Right atrium auricular region (tissue), 2 donors: ENCODE results near the gene DERL3. TPM values are rescaled to one million over a fixed set of nuclear protein-coding genes. Genes with fewer than 3 reads are reported as not detected.

Experiments used
- DNase-seq: peaks from one replicate; pipeline ENCODE4 v3.0.0-alpha.2; 2019; ENCODE audit warnings: low spot score
- H3K27ac ChIP-seq, 2 donors: fragments of 200-600 bp; sonication (generic); 1 replicate in 1 of 2; 2 replicates in 1 of 2; pipeline ENCODE4 v1.5.1; 2016 to 2019
- H3K27me3 ChIP-seq, 2 donors: fragments of 200-600 bp; sonication (generic); one replicate each; pipeline versions ENCODE4 v1.5.1 to v1.6.0; 2017 to 2019
- H3K36me3 ChIP-seq: fragments of 200-600 bp; sonication (generic); one replicate; pipeline ENCODE4 v1.5.1; 2016
- H3K4me1 ChIP-seq, 2 donors: fragments of 200-600 bp; sonication (generic); one replicate each; pipeline versions ENCODE4 v1.5.1 to v1.6.0; 2017 to 2019
- H3K4me3 ChIP-seq, 2 donors: fragments of 200-600 bp; sonication (generic); 1 replicate in 1 of 2; 2 replicates in 1 of 2; pipeline ENCODE4 v1.5.1; 2017 to 2019; ENCODE audit warnings: mild to moderate bottlenecking in 1 of 2, moderate library complexity in 1 of 2
- H3K9me3 ChIP-seq, 2 donors: fragments of 200-600 bp; sonication (generic); one replicate each; pipeline ENCODE4 v1.5.1; 2019
- total RNA-seq, 2 donors: library from RNA; depleted of rRNA; stranded (reverse); fragments of >200 nt; gene quantifications; one replicate each; pipeline ENCODE4 v1.1.0, GENCODE V29; 2016
- TF ChIP-seq, protein P1 (sequence below), 2 donors: fragments of 200-600 bp; sonication (generic); IDR thresholded peaks; one replicate each; pipeline ENCODE4 v1.5.1; 2019; ENCODE audit warnings: antibody characterized with exemption in 2 of 2

Gene DERL3
- total RNA-seq, 2 donors from 2014 or later: 4.0 to 10.6 TPM

DNA sequence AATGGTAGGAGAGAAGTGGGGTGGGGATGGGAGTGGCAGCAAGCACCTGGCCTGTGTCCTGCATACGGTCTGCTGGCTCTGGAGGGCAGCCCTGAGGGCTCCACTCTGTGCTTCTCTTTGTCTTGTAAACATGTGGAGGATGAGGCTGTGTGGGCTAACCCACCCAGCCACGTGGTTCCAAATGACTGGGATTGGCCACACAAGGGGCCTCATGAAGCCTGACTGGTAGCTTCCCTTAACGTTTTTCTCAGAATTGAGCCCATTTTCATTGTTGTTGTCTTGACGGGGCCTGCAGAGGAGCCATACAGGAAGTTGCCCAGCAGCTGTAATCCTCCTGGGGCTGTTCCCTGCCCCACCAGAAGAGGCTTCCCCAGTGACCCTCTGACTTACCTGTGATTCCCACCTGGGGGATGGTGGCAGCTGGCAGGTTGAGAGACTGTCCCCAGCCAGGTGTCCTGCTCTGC lies 18.0 kb downstream of the DERL3 start:
- H3K27ac ChIP-seq: peak overlapping the region; percentile 81 to 90
- H3K4me1 ChIP-seq: peaks cover 0 to 56% of the 10 kb centered on the region in 2 donors
- TF ChIP-seq, protein P1, sequence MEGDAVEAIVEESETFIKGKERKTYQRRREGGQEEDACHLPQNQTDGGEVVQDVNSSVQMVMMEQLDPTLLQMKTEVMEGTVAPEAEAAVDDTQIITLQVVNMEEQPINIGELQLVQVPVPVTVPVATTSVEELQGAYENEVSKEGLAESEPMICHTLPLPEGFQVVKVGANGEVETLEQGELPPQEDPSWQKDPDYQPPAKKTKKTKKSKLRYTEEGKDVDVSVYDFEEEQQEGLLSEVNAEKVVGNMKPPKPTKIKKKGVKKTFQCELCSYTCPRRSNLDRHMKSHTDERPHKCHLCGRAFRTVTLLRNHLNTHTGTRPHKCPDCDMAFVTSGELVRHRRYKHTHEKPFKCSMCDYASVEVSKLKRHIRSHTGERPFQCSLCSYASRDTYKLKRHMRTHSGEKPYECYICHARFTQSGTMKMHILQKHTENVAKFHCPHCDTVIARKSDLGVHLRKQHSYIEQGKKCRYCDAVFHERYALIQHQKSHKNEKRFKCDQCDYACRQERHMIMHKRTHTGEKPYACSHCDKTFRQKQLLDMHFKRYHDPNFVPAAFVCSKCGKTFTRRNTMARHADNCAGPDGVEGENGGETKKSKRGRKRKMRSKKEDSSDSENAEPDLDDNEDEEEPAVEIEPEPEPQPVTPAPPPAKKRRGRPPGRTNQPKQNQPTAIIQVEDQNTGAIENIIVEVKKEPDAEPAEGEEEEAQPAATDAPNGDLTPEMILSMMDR (IDR thresholded peaks at IDR 0.05): no peak
- no peak overlapping the region for H3K4me3 ChIP-seq
- H3K36me3 ChIP-seq: peaks cover 88% of the 10 kb centered on the region
- no peak for DNase-seq
- no peaks in the 10 kb centered on the region for H3K9me3 ChIP-seq
- no peaks in the 10 kb centered on the region for H3K27me3 ChIP-seq

DNA sequence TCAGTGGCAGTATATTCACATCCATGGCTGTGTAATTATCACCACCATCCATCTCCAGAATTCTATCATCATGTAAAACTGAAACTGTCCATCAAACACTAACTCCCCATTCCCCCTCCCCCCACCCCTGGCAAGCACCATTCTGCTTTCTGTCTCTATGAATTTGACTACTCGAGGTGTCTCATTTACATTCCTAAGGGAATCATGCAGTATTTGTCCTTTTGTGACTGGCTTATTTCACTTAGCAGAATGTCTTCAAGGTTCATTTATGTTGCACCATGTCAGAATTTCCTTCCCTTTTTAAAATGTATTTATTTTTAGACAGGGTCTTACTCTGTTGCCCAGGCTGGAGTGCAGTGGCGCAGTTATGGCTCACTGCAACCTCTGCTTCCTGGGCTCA lies 20.3 kb downstream of the DERL3 start:
- H3K4me1 ChIP-seq: peaks cover 0 to 39% of the 10 kb centered on the region in 2 donors
- peaks cover 69% of the 10 kb centered on the region for H3K36me3 ChIP-seq

DNA sequence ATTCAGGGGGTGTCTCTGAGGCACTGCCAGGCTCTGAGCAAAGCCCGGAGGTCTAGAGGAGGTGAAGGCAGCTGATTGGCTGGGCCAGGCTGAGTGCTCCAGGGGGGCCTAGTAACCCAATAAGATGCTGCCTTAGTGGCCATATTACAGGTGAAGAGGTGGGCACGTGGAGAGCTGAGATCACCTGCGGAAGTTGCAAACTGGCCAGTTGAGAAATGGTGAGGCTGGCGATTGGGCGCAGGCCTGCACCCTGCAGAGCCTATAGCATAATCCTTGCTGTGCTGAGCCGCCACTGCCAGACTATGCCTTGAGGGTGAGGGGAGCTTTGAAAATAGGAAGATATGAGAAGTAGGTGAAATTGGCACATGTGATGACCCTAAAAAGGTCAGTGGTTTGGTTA lies 21.7 kb downstream of the DERL3 start:
- H3K9me3 ChIP-seq: no peaks in the 10 kb centered on the region
- H3K27me3 ChIP-seq: no peaks in the 10 kb centered on the region
- DNase-seq: no peak
- peaks cover 0 to 29% of the 10 kb centered on the region in 2 donors for H3K4me1 ChIP-seq
- no peak overlapping the region for H3K4me3 ChIP-seq
- peak overlapping the region; percentile 79 to 82 for H3K27ac ChIP-seq
- TF ChIP-seq, protein P1 (IDR thresholded peaks at IDR 0.05): no peak
- H3K36me3 ChIP-seq: peaks cover 57% of the 10 kb centered on the region

More for the DNA sequence above, 20.3 kb downstream of the DERL3 start:
- H3K27ac ChIP-seq: peak overlapping the region in 1 of 2 donors; percentile 5
- no peak for DNase-seq
- H3K27me3 ChIP-seq: no peaks in the 10 kb centered on the region
- TF ChIP-seq, protein P1 (IDR thresholded peaks at IDR 0.05): no peak
- no peaks in the 10 kb centered on the region for H3K9me3 ChIP-seq
- no peak overlapping the region for H3K4me3 ChIP-seq

DNA sequence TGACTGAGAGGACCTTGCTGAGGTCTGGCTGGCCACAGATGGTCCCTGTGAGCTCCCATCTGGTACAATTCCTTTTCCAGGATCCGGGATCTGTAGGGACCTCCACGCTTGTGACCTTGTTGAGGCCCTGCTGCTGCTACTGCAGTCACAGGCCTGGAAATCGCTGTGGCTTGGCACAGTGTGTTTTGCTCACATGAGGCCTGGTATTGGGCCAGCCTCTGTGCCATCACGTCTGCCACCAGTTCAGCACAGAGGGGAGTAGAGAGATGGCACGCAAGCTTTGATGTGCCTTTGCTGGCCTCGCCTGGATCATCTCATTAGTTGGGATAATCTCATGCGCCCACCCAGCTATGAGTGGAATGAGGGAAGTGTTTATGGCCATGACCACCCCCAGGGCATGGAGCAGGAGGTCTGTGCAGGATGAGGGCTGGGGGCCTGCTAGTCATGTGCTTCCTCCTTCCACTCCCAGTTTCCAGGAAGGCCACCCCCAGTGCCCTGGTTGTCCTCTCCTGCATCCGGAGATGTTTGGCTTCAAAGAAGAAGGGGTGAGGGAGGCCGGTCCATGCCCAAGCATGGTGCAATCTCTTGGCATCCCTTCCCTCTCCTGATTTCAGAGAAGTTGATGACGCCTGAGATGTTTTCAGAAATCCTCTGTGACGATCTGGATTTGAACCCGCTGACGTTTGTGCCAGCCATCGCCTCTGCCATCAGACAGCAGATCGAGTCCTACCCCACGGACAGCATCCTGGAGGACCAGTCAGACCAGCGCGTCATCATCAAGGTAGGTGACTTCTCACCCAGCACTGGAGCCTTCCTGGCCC lies 22.4 kb downstream of the DERL3 start:
- no peaks in the 10 kb centered on the region for H3K9me3 ChIP-seq
- DNase-seq: no peak
- H3K36me3 ChIP-seq: peaks cover 49% of the 10 kb centered on the region
- no peak overlapping the region for H3K4me3 ChIP-seq
- H3K27me3 ChIP-seq: no peaks in the 10 kb centered on the region
- TF ChIP-seq, protein P1 (IDR thresholded peaks at IDR 0.05): no peak
- H3K27ac ChIP-seq: peak overlapping the region; percentile 79 to 82
- peaks cover 0 to 21% of the 10 kb centered on the region in 2 donors for H3K4me1 ChIP-seq

DNA sequence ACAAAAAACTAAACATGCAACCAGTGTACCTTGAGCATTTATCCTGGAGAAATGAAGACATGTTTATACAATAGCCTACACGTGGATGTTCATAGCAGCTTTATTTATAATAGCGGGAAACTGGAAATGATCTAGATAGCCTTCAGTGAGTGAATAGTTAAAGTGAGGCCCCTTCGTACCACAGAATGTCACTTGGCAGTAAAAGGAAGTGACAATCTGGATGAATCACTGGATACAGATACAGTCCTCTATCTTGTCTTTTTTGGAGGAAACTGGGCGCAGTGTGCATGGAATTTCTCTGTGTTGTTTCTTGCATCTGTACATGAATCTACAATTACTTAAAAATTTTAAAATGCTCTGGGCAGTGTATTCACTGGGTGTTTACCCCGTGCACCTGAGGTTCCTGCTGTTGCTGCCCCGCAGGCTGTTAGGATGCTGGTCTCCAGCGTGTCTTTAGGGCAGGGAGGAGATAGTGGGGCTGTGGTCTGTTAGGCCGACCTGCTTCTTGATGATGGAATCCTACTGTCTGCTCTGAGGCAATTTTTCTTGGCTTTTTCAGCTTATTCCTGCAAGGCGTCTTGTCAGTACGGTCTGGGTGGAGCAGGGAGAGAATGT lies 23.2 kb downstream of the DERL3 start:
- DNase-seq: no peak
- H3K4me1 ChIP-seq: peaks cover 0 to 21% of the 10 kb centered on the region in 2 donors
- H3K36me3 ChIP-seq: peaks cover 42% of the 10 kb centered on the region
- H3K27me3 ChIP-seq: no peaks in the 10 kb centered on the region
- H3K27ac ChIP-seq: peak overlapping the region; percentile 79 to 82
- TF ChIP-seq, protein P1 (IDR thresholded peaks at IDR 0.05): no peak
- H3K4me3 ChIP-seq: no peak overlapping the region
- H3K9me3 ChIP-seq: no peaks in the 10 kb centered on the region
